GM12865 (cell line): ENCODE measurements around the gene NUCB1.

ENCODE experiments used
- DNase-seq: peaks from one replicate; pipeline ENCODE4 v3.0.0; 2010; ENCODE audit warnings: low read depth
- H3K4me3 ChIP-seq: 2 replicates; pipeline ENCODE4 v1.5.1; 2011; ENCODE audit warnings: mild to moderate bottlenecking, low read depth, low read length, control low read depth
- TF ChIP-seq, protein P1 (sequence below): IDR thresholded peaks from 2 replicates; pipeline ENCODE4 v1.5.1; 2011; ENCODE audit warnings: low read length, control low read depth, low read depth, inconsistent platforms; ENCODE audit not compliant: insufficient read depth; ENCODE audit errors: missing control alignments

Gene NUCB1

GRCh38 chr19:48953990-48954594, 54.0 kb downstream of the NUCB1 start:
- no peak for DNase-seq
- peak overlapping the region; percentile 40 for H3K4me3 ChIP-seq
- TF ChIP-seq, protein P1, sequence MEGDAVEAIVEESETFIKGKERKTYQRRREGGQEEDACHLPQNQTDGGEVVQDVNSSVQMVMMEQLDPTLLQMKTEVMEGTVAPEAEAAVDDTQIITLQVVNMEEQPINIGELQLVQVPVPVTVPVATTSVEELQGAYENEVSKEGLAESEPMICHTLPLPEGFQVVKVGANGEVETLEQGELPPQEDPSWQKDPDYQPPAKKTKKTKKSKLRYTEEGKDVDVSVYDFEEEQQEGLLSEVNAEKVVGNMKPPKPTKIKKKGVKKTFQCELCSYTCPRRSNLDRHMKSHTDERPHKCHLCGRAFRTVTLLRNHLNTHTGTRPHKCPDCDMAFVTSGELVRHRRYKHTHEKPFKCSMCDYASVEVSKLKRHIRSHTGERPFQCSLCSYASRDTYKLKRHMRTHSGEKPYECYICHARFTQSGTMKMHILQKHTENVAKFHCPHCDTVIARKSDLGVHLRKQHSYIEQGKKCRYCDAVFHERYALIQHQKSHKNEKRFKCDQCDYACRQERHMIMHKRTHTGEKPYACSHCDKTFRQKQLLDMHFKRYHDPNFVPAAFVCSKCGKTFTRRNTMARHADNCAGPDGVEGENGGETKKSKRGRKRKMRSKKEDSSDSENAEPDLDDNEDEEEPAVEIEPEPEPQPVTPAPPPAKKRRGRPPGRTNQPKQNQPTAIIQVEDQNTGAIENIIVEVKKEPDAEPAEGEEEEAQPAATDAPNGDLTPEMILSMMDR = no peak

DNA sequence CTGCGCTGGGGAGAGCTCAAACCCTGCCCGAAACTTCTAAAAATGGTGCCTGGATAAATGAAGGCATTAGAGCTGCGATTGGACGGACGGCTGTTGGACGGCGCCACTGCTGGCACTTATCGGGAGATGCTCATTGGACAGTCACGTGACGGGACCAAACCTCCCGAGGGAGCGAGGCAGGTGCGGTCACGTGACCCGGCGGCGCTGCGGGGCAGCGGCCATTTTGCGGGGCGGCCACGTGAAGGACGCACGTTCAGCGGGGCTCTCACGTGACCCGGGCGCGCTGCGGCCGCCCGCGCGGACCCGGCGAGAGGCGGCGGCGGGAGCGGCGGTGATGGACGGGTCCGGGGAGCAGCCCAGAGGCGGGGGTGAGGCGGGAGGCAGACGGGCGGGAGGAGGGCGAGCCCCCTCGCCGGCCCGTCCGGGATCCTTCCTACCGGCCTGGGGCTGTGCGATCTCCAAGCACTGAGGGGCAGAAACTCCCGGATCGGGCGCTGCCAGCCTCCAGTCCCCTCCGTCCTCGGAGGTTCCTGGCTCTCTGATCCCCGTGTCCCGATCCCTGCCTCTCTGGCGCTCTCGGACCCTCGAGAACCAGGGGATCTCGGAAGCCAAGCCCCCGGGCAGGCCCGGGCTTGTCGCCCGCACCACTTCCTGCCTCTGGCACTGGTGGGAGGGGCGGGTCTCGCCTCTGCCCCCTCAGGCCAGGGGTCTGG, 54.6 kb downstream of the NUCB1 start, which contains the start of gene BAX:
BAX (plus strand) TSS at position 281 of the 713 bp plus-strand sequence; CDS start at position 335, 54 bp downstream.
- H3K4me3 ChIP-seq = peak within 1 kb of the TSS; percentile 96
- TF ChIP-seq, protein P1 = no peak
- DNase-seq = peak; percentile 99

- H3K4me3 ChIP-seq = peak overlapping the region; percentile 96
- DNase-seq = no peak
- TF ChIP-seq, protein P1 = no peak
Measured at GRCh38 chr19:48955308-48955958, 55.3 kb downstream of the NUCB1 start.

DNA sequence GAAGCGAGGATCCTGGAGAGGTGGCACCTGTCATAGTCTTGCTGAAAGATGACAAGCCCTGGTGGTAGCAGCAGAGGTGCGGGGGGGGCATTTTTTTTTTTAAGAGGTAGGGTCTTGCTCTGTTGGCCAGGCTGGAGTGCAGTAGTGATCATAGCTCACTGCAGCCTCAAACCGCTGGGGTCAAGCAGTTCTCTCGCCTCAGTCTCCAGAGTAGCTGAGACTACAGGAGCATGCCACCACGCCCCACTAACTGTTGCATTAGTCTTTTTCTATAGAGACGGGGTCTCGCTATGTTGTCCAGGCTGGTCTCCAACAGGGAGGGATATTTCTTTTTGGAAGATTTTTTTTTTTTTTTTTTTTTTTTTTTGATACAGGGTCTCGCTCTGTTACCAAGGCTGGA, 57.9 kb downstream of the NUCB1 start:
- DNase-seq = no peak
- TF ChIP-seq, protein P1 = no peak
- no peak overlapping the region for H3K4me3 ChIP-seq

GRCh38 chr19:48959341-48960239, 59.5 kb downstream of the NUCB1 start:
- H3K4me3 ChIP-seq = no peak overlapping the region
- DNase-seq = no peak
- TF ChIP-seq, protein P1 = no peak

GRCh38 chr19:48961051-48961649, 61.0 kb downstream of the NUCB1 start:
- TF ChIP-seq, protein P1 = no peak
- DNase-seq = no peak
- no peak overlapping the region for H3K4me3 ChIP-seq
